HEK293 (cell line): ENCODE measurements around the gene PHF19.
A peak's percentile ranks its signal among the peaks of the same experiment; 100 is the strongest.

Experiments
- CTCF ChIP-seq: fragments of 450-650 bp; formaldehyde crosslinking; IDR thresholded peaks from 2 replicates; pipeline ENCODE4 v1.5.1; 2016; ENCODE audit warnings: missing biosample characterization, missing genetic modification characterization
- KLF8 ChIP-seq: fragments of 450-650 bp; formaldehyde crosslinking; IDR thresholded peaks from 2 replicates; pipeline ENCODE4 v1.5.1; 2016; ENCODE audit warnings: missing biosample characterization, missing genetic modification characterization
- REPIN1 ChIP-seq: fragments of 450-650 bp; formaldehyde crosslinking; IDR thresholded peaks from 2 replicates; pipeline ENCODE4 v1.5.1; 2017; ENCODE audit warnings: missing biosample characterization, missing genetic modification characterization, low read depth
- ZNF274 ChIP-seq, 2 experiments: fragments of 200-500 bp in 1 of 2; fragments of 450-650 bp in 1 of 2; sonication (Bioruptor generic) in 1 of 2; formaldehyde crosslinking in 1 of 2; IDR thresholded peaks; 2 replicates each; pipeline versions ENCODE4 v1.5.1 to v1.6.1; 2014 to 2016; ENCODE audit warnings: borderline replicate concordance in 1 of 2, inconsistent platforms in 1 of 2, low read length in 1 of 2, missing biosample characterization in 1 of 2, missing genetic modification characterization in 1 of 2

- no peak for TF ChIP-seq REPIN1
- peak; percentile 73 for TF ChIP-seq CTCF (tag by site-specific recombination)
- TF ChIP-seq KLF8 (tag by site-specific recombination): 0 out of 2 replicates have a peak, but pooled peaks have one; percentile 37
- no peak for TF ChIP-seq ZNF274 (IDR thresholded peaks at IDR 0.05; ENCODE audit: low read length)
- no peak for TF ChIP-seq ZNF274 (tag by site-specific recombination; IDR thresholded peaks at IDR 0.05; ENCODE audit: borderline replicate concordance)
These were observed 8.2 kb downstream of the PHF19 start for GRCh38 chr9:120868676-120869359.
